Activated CD4-positive, alpha-beta T cell treated with anti-CD3 and anti-CD28 coated beads, Interleukin-10, Interleukin-2, amounts not matched to agents 100 ng/mL and 50 ng/mL, durations not matched to agents 16 hours and 8 hours (primary cell): Measurements from ENCODE around the gene KCNJ6.

Source experiments
- DNase-seq: peaks from one replicate; pipeline ENCODE4 v3.0.0-alpha.2; 2020

The KCNJ6 gene

GRCh38 chr21:37562920-37563640, 353.2 kb downstream of the KCNJ6 start:
- no peak for DNase-seq

DNA sequence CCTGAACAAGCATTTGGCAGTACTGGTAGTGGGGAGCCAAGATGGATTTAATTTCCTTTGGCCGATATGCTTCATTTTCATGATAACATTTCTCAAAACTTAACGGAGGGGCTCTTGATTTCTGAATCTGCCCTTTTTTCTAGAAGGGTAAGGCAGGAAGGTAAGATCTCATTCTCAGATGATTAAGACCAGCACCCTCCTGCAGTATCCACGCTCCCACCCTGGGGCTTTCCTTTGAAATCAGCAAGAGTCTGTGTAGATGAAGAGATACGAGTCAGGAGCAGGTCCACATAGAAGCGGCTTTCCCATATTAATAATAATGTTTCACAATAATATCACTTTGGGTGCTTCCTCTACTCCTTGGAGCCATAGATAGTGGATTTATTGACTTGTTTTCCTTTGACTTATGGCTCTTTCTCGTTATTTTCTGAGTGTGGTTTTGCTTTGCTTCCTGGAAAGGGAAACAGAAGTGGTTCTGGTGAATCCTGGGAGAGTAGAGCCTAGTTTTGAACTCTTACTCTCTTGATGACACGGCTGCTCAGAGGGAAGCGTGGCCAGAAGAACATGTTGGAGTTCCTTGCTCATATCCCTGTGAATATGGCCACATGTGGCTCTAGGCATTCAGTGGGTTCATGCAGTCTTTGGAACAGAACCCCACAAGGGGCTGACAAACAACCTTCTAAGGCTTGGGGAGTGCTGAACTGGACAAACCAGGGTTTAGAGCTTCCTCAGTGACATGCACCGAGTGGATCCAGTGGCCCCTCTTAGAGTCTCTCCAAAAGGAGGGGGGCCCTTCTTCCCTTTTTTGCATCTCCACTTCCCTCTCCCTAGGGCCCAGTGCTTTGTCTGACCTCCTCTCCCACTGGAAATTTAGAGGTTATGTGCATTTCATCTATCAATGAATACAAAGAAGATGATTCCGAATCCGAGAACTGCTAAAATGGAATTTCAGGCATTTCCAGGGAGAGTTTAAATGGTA, 354.0 kb downstream of the KCNJ6 start:
- no peak for DNase-seq

DNA sequence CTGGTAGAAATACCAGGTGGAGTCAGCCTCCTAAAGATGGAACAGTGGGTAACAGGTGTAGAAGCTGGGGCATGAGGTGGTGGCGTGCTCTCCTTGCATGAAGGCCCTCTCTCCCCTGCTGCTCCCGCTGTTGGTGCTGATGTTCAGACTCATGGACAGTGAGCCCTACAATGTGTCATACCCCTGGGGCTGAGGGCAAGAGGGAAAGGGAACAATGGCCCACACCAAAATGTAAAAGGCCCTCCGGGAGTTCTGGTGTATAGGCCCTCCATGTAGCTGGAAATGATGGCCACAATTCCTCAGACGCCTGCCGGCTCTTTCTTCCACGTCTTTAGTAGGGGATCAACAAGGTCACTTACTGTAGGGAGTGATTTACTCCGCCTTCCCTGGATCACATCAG, 354.8 kb downstream of the KCNJ6 start:
- DNase-seq = no peak

DNA sequence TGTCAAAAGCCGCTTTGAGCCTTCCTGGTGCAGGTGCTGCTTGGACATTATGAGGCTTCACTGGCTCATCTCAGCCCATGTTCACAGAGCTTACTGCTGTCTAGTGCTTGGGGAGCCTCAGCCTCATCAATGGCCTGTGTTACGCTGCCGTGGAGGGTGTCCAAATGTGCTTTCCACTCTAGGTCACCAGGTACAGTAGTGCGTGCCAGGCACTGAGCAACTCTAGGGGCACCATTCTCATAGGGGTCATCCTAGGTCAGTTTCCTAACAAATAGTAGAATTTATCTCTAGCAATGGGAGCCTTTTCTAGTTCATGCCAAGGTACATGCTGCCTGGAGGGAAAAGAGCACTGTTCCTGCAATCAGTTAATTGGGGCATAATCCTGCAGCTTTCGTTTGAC, 355.9 kb downstream of the KCNJ6 start:
- DNase-seq = no peak

- no peak for DNase-seq
Measured at GRCh38 chr21:37558676-37559211, 357.5 kb downstream of the KCNJ6 start.
